Muscle layer of colon (tissue), 2 donors: ENCODE measurements around the gene KIF22.
"Not testable (repeated sequence)": the region's sequence is repeated elsewhere in the genome, so short reads cannot be mapped to it uniquely, and the experiment has no call there.

Experiments used
- H3K27ac ChIP-seq: one replicate; pipeline ENCODE4 v1.7.0; 2013; ENCODE audit warnings: low read depth, mild to moderate bottlenecking, low read length, moderate library complexity
- H3K27me3 ChIP-seq, 2 donors: one replicate each; pipeline ENCODE4 v1.7.0; 2013; ENCODE audit warnings: low read length in 2 of 2, mild to moderate bottlenecking in 2 of 2; ENCODE audit not compliant: insufficient read depth in 2 of 2, control insufficient read depth in 1 of 2
- H3K36me3 ChIP-seq: one replicate; pipeline ENCODE4 v1.7.0; 2013; ENCODE audit warnings: mild to moderate bottlenecking, low read length; ENCODE audit not compliant: insufficient read depth
- H3K4me1 ChIP-seq: one replicate; pipeline ENCODE4 v1.7.0; 2013; ENCODE audit warnings: mild to moderate bottlenecking, low read length; ENCODE audit not compliant: insufficient read depth
- H3K4me3 ChIP-seq, 2 donors: one replicate each; pipeline ENCODE4 v1.7.0; 2013; ENCODE audit warnings: low read length in 2 of 2, low read depth in 1 of 2, mild to moderate bottlenecking in 1 of 2, moderate library complexity in 1 of 2
- H3K9ac ChIP-seq: one replicate; pipeline ENCODE4 v1.7.0; 2013; ENCODE audit warnings: low read length
- H3K9me3 ChIP-seq: one replicate; pipeline ENCODE4 v1.7.0; 2013; ENCODE audit warnings: mild to moderate bottlenecking, low read length
- donor health status: abdominal sarcoma.
- donor health status: Adenocarcinoma of cecum.

KIF22 gene

GRCh38 chr16:29753516-29753915, 37.0 kb upstream of the KIF22 start:
- no peak overlapping the region for H3K9ac ChIP-seq
- H3K4me1 ChIP-seq: no peaks in the 10 kb centered on the region
- H3K9me3 ChIP-seq: no peaks in the 10 kb centered on the region
- H3K27me3 ChIP-seq: no peaks in the 10 kb centered on the region
- H3K27ac ChIP-seq: no peak overlapping the region
- H3K4me3 ChIP-seq: no peak overlapping the region
- no peaks in the 10 kb centered on the region for H3K36me3 ChIP-seq

GRCh38 chr16:29756654-29757053, 33.9 kb upstream of the KIF22 start:
- H3K9ac ChIP-seq: no peak overlapping the region
- no peaks in the 10 kb centered on the region for H3K27me3 ChIP-seq
- no peaks in the 10 kb centered on the region for H3K36me3 ChIP-seq

DNA sequence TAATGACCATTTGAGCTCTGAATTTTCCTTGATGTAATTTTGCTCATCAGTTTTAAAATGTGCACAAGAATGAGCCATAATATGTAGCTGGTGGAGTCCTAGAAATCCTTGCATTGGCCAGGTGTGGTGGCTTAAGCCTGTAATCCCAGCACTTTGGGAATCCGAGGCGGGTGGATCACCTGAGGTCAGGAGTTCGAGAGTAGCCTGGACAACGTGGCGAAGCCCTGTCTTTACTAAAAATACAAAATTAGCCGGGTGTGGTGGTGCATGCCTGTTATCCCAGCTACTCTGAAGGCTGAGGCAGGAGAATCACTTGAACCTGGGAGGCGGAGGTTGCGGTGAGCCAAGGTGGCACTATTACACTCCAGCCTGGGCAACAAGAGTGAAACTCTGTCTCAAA, 33.5 kb upstream of the KIF22 start:
- H3K36me3 ChIP-seq, H3K4me1 ChIP-seq, H3K9ac ChIP-seq, H3K4me3 ChIP-seq, H3K27ac ChIP-seq, H3K27me3 ChIP-seq, H3K9me3 ChIP-seq: not testable (repeated sequence)

More at GRCh38 chr16:29756654-29757053, 33.9 kb upstream of the KIF22 start:
- Histone ChIP-seq H3K4me3 (no peak overlapping the region), H3K9me3 (no peaks in the 10 kb centered on the region), H3K27ac (no peak overlapping the region), H3K4me1 (no peaks in the 10 kb centered on the region)

DNA sequence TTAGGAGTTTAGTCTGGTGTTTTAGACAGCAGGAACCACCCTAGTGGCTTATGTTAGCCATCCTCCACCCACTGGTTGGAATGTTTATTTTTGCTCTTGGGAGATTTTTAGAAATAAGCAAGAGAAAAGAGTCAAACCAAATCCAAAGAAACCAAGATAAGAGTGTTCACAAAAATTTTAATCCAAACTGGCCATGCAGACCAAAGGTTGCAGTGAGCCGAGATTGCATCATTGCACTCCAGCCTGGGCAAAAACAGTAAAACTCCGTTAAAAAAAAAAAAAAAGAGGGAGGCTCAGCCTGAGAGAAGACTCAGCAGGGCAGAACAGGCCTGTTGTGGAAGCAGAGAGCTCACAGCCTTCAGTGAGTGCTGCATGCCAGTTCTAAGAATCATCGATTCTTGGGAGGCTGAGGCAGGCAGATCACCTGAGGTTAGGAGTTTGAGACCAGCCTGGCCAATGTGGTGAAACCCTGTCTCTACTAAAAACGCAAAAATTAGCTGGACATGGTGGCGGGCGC, 32.5 kb upstream of the KIF22 start:
- no peak overlapping the region for H3K27ac ChIP-seq
- H3K36me3 ChIP-seq: no peaks in the 10 kb centered on the region
- no peak overlapping the region for H3K9ac ChIP-seq
- H3K9me3 ChIP-seq: no peaks in the 10 kb centered on the region
- H3K27me3 ChIP-seq: no peaks in the 10 kb centered on the region
- no peak overlapping the region for H3K4me3 ChIP-seq
- H3K4me1 ChIP-seq: no peaks in the 10 kb centered on the region

DNA sequence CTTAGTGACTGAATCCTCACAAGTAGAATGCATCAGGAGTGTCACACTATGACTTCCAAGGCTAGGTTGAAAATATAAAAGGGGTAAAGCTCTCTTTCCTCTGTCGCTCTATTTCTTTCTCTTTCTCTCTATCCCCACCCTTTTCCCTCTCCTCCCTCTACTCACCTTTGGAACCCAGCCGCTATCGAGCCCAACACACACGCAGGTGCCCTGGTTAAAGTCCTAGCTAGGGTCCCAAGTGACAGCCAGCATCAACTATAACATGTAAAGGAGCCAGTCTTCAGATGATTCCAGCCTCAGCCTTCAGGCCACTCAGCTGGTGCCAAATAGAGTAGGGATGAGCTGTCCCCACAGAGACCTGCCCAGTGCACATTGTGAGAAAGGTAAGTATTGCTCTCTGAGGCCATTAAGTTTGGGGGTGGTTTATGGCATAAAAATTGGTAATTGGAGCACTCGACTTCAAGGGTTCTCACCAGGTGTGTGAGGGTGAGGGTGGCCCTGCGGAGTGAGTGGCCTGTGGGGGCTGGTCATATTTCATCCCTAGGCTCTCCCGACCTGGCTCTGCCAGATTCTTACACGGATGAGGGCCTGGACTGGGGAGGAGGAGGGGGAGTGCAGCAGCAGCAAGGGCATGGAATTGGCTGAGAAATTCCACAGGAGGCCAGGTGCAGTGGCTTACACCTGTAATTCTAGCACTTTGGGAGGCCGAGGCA, 29.8 kb upstream of the KIF22 start:
- no peak overlapping the region for H3K4me3 ChIP-seq
- H3K4me1 ChIP-seq: no peaks in the 10 kb centered on the region
- H3K27ac ChIP-seq: no peak overlapping the region
- no peaks in the 10 kb centered on the region for H3K36me3 ChIP-seq
- H3K27me3 ChIP-seq: no peaks in the 10 kb centered on the region
- no peak overlapping the region for H3K9ac ChIP-seq
- H3K9me3 ChIP-seq: no peaks in the 10 kb centered on the region

DNA sequence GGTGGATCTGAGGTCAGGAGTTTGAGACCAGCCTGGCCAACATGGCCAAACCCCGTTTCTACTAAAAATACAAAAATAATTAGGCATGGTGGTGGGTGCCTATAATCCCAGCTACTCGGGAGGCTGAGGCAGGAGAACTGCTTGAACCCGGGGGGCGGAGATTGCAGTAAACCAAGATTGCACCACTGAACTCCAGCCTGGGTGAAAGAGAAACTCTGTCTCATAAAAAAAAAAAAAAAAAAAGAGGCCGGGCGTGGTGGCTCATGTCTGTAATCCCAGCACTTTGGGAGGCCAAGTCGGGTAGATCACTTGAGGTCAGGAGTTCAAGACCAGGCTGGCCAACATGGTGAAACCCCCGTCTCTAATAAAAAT, 29.3 kb upstream of the KIF22 start:
- not testable (repeated sequence) for H3K27ac ChIP-seq, H3K27me3 ChIP-seq, H3K9me3 ChIP-seq, H3K4me1 ChIP-seq, H3K4me3 ChIP-seq, H3K36me3 ChIP-seq, H3K9ac ChIP-seq

- Histone ChIP-seq H3K36me3 (no peaks in the 10 kb centered on the region), H3K4me1 (no peaks in the 10 kb centered on the region), H3K4me3 (no peak overlapping the region), H3K27me3 (no peaks in the 10 kb centered on the region), H3K27ac (no peak overlapping the region), H3K9ac (no peak overlapping the region), H3K9me3 (no peaks in the 10 kb centered on the region)
These were observed 28.7 kb upstream of the KIF22 start for GRCh38 chr16:29761882-29762281.

DNA sequence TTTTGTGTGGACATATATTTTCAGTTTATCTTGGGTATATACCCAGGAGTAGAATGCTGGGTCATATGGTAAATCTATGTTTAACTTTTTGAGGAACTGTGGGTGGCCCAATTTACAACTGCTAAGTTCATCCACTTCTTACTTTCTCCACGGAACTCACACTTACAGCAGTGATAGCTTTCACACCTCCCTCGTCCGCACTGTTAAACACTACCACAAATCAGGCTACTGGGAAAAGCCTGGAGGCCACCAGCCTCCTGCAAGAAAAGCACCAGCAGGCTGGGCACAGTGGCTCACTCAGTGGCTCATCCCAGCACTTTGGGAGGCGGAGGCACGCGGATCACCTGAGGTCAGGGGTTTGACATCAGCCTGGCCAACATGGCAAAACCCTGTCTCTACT, 27.2 kb upstream of the KIF22 start:
- no peaks in the 10 kb centered on the region for H3K36me3 ChIP-seq
- no peak overlapping the region for H3K4me3 ChIP-seq
- H3K9ac ChIP-seq: no peak overlapping the region
- no peaks in the 10 kb centered on the region for H3K27me3 ChIP-seq
- no peaks in the 10 kb centered on the region for H3K9me3 ChIP-seq
- H3K4me1 ChIP-seq: no peaks in the 10 kb centered on the region
- H3K27ac ChIP-seq: no peak overlapping the region

DNA sequence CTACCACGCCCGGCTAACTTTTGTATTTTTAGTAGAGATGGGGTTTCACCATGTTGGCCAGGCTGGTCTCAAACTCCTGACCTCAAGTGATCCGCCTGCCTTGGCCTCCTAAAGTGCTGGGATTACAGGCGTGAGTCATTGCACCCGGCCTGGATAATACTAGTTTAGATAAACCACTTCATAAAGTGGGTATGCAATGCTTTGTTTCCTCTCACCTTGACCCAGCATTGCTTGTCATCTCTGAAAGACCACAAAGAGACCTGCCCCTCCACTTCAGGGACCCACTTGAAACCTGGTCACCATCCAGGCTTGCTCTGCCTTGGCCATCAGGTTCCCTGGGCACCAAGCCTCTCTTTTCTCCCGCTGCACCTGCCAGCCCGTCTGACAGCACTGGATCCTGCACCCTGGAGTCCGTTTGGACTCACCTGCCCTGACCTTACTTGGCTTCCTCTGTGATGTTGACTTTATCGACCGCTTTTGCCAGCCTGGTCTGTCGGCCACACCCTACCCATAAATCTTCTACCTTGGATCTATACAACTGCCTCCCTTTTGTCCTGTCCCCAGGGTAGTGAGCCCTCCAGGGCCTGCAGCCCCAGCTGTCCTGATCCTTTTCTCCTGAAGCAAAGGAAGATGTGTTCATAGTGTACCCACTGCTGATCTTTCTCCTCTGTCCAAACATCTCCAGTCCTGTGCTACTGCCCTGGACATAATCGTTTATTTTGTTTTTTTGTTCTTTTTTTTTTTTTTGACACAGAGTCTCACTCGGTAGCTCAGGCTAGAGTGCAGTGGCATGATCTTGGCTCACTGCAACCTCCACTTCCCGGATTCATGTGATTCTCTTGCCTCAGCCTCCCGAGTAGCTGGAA, 25.2 kb upstream of the KIF22 start:
- no peaks in the 10 kb centered on the region for H3K9me3 ChIP-seq
- no peaks in the 10 kb centered on the region for H3K4me1 ChIP-seq
- H3K4me3 ChIP-seq: no peak overlapping the region
- H3K27me3 ChIP-seq: no peaks in the 10 kb centered on the region
- no peak overlapping the region for H3K27ac ChIP-seq
- H3K36me3 ChIP-seq: no peaks in the 10 kb centered on the region
- H3K9ac ChIP-seq: no peak overlapping the region

- Histone ChIP-seq H3K27ac (no peak overlapping the region), H3K9ac (no peak overlapping the region), H3K36me3 (no peaks in the 10 kb centered on the region), H3K9me3 (no peaks in the 10 kb centered on the region), H3K27me3 (no peaks in the 10 kb centered on the region), H3K4me1 (no peaks in the 10 kb centered on the region), H3K4me3 (no peak overlapping the region)
These were observed 24.0 kb upstream of the KIF22 start for GRCh38 chr16:29766571-29766970.

DNA sequence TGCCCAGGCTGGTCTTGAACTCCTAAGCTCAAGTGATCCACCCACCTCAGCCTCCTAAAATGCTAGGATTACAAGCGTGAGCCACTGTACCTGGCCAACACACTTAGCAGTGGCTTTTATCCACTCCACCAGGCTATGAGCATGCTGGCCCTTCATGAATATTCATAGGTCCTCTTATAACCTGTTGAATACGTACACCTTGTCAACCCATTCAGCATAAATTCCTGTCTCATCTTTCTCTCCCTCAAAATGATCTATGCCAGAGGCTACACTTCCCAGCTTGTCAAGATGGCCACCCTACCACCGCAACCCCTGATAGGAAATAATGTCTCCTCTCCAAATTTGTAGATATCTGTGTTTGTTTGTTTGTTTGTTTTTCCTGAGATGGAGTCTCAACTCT, 23.5 kb upstream of the KIF22 start:
- Histone ChIP-seq H3K36me3 (no peaks in the 10 kb centered on the region), H3K4me1 (no peaks in the 10 kb centered on the region), H3K27ac (no peak overlapping the region), H3K9me3 (no peaks in the 10 kb centered on the region), H3K9ac (no peak overlapping the region), H3K27me3 (no peaks in the 10 kb centered on the region), H3K4me3 (no peak overlapping the region)
